Measurements from ENCODE around the gene HPCAL1.

The HPCAL1 gene

GRCh38 chr2:10304458-10305253 lies 2.0 kb downstream of the HPCAL1 start:
- no peak for DNase-seq

GRCh38 chr2:10305254-10305635 lies 2.5 kb downstream of the HPCAL1 start:
- no peak for DNase-seq

DNA sequence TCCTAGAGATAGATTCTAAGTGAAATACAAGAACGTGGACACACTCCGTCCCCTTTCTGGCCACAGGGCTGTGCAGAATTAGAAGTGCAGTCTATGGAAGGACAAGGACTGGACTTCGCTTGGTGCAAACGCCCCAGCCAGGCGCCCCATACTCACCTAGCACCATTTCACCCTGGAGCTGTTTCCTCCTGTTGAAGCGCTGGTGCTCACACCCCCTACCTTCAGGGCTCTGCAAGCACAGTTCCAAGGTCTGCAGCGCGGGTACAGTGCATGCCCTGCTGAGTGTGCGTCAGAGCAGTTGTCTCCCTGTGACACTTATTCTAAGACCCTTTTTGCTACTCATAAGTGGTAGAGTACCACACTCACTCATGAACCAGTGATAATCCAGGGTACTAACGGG lies 3.0 kb downstream of the HPCAL1 start:
- DNase-seq, result no peak

DNA sequence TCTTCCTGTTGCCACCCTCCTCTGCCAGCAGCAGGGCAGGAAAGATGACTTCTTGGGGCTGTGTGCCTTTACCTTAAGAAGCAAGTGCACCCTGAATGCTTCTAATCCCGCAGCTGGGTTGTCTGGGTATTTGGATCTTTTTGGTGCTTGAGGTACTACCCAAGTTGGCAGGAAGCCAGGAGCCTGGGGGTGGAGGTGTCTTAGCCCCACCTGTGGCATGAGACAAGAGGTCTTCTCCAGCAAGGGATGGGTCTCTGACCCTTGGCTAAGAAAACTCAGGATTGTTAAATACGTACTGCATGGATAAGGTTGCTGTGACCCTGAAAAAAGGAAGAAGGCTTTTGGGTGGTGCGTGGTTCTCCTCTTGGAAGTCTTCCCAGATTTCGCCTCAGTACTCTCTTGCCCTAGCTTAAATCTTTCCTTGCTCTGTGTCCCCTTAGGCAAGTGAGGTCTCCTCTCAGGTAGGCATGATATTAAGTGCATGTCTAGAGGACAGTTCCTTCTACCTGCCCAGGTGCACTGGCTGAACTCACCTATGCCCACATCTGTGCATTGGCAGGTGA lies 4.3 kb downstream of the HPCAL1 start:
- no peak for DNase-seq

- no peak for DNase-seq
Observed at GRCh38 chr2:10307561-10308156, 5.0 kb downstream of the HPCAL1 start.

GRCh38 chr2:10308866-10309265 lies 6.2 kb downstream of the HPCAL1 start:
- DNase-seq, result no peak

DNA sequence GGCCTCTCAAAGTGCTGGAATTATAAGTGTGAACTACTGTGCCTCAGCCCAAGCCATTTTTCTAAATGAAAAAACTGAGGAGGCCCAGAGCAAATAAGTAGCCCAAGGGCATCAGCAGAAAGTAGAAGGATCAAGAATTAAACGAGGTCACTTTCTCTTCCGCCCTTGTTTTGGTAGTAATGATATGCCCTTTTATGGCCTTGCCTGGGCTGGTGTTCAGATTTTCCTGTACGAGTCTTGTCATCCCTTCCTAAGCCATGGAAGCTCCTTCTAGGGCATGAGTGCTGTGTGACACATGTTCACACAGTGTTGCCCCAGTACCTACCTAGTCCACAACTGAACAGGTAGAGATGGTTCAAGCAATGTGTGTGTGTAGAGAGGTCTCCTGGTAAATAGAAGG lies 6.6 kb downstream of the HPCAL1 start:
- DNase-seq, result no peak

DNA sequence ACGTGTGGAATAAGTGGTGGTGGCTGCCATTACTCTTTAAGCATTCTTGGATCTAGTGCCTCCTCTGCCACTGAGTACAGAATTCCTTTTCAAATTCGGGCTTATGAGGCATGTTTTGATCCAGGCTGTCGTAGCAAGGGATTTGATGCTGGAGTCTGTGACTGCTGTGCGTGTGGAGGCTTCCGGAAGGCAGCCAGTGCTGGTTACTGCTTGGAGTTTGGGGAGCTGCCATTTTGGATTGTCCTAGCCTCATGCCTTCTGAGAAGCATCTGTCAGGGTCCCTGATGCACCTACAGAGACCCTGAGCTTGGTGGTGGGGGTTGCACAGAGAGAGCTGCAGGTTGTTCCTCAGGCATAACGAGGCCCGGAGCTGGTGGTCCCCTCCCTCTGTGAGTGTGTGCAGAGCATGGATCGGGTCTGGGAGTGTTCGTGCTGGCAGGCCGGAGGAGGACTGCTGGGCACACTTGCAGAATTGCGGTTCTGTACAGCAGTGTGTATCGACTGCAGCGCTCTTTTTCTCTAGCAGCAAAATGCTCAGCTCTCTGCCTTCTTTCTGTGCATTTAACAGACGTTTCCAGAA lies 7.7 kb downstream of the HPCAL1 start:
- DNase-seq, result no peak

DNA sequence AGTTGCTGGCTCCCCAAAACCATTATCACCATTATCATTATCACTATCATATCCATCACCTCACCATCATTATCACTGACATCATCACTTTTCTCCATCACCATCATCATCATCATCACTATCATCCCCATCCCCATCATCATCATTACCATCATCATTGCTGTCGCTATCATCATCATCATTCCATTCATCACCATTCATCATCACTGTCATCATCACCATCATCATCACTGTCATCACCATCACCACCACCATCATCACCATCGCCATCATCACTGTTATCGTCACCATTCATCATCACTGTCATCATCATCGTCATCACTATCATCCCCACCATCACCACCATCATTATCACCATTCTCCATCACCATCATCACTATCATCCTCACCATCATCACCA lies 9.0 kb downstream of the HPCAL1 start:
- no peak for DNase-seq

GRCh38 chr2:10312437-10312957 lies 9.8 kb downstream of the HPCAL1 start:
- DNase-seq, result no peak

DNA sequence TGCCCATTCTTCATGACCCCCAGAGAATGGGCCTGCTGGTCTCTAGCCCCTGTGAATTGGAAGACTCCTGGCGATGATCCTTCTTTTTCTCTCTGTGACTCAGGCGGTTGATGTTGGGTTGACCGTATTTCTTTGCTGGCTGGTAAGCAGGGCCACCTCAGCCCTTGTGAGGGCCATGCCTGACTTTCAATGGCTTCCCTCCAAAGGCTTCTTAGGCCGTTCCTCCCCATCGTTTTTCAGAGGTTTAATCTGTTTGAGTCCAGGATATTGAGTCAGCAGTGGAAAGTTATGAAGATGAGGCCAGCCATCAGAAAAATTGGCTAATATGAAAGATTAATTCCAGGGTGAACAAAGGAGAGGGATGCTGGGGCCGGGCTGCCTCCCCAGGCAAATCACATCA lies 13.6 kb downstream of the HPCAL1 start:
- DNase-seq, result no peak

GRCh38 chr2:10316860-10317259 lies 14.2 kb downstream of the HPCAL1 start:
- DNase-seq, result no peak

DNA sequence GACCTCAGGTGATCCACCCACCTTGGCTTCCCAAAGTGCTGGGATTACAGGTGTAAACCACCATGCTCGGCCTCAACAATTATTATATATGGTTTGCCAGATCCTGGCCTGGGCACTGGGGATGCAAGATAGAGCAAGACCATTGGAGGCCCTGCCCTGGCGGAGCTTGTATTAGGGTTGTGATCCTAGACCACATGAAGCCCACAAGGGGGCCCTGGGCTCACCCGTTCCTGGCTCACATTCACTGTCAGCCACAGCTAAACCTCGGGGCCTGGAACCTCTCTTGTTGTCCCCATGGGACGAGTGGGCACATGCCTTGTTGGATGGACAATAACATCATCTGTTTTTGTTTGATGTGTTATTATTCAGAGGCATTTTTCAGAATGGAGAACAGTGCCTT lies 14.9 kb downstream of the HPCAL1 start:
- no peak for DNase-seq

GRCh38 chr2:10318345-10318744 lies 15.6 kb downstream of the HPCAL1 start:
- DNase-seq, result no peak

DNA sequence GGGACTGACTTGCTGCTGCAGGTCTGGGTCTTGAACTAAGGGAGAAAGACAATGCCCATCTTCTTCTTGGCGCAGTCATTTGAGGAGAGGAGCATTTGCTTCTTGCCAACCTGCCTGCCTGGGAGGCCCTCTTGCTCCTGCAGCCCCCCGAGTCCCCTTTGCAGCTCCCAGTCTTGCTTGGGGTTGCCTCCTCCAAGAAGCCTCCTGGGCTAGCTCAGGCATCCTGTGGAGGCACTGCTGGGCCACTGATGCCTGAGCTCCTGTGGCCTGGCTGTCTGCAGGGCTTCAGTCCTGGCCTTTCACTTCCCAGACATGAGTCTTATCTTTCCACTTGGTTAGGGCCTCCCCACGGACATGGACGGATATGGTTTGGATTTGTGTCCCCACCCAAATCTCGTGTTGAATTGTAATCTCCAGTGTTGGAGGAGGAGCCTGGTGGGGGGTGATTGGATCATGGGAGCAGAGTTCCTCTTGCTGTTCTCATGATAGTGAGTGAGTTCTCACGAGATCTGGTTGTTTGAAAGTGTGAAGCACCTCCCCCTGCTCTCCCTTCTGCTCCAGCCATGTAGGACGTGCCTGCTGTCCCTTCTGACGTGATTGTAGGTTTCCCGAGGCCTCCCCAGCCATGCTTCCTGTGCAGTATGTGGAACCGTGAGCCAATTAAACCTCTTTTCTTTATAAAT lies 17.3 kb downstream of the HPCAL1 start:
- no peak for DNase-seq

DNA sequence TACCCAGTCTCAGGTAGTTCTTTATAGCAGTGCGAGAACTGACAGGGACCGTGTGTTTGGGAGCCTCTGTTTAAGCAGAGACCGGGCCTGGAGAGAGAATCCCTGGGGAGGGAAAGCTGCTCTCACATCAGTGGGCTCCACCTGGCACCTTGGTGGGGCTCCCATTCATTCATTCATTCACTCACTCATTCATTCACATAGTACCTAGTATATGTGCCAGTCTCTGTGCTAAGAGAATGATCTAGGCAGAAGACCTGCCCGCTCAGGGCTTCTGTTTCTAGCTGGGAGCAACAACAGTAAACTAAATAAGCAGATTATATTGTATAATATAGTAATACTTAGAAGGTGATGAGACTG lies 17.8 kb downstream of the HPCAL1 start:
- no peak for DNase-seq

DNA sequence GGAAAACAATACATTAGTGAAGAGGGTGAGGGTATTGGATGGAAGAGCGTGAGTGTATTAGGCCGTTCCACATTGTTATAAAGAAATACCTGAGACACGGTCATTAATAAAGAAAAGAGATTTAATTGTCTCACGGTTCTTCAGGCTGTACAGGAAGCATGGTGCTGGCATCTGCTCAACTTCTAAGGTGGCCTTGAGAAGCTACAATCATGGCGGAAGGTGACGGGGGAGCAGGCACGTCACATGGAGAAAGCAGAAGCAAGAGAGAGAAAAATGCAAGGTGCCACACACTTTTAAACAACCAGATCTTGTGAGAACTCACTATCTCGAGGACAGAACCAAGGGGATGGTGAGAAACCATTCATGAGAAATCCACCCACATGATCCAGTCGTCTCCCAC lies 18.2 kb downstream of the HPCAL1 start:
- no peak for DNase-seq

GRCh38 chr2:10321622-10322021 lies 18.9 kb downstream of the HPCAL1 start:
- no peak for DNase-seq

DNA sequence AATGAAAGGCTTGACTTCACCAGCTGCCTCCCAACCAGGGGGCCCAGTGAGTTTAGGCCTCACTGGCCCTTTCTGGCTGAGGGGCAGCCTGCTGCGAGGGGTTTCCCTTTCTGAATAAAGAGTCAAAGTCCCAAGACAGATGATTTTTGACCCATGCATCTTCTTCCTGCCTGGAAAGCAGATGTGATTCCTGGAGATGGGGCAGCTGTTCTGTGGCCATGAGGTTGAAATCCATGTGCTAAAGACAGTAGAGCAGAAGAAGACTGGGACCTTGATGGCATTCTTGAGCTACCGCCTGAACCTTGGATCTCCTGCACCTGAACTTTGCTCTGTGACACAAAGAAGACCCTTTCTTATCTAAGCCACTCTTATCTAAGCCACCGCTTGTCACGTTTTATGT lies 19.8 kb downstream of the HPCAL1 start:
- DNase-seq, result no peak

GRCh38 chr2:10322973-10323372 lies 20.3 kb downstream of the HPCAL1 start:
- no peak for DNase-seq

GRCh38 chr2:10323535-10323934 lies 20.8 kb downstream of the HPCAL1 start:
- DNase-seq, result no peak

DNA sequence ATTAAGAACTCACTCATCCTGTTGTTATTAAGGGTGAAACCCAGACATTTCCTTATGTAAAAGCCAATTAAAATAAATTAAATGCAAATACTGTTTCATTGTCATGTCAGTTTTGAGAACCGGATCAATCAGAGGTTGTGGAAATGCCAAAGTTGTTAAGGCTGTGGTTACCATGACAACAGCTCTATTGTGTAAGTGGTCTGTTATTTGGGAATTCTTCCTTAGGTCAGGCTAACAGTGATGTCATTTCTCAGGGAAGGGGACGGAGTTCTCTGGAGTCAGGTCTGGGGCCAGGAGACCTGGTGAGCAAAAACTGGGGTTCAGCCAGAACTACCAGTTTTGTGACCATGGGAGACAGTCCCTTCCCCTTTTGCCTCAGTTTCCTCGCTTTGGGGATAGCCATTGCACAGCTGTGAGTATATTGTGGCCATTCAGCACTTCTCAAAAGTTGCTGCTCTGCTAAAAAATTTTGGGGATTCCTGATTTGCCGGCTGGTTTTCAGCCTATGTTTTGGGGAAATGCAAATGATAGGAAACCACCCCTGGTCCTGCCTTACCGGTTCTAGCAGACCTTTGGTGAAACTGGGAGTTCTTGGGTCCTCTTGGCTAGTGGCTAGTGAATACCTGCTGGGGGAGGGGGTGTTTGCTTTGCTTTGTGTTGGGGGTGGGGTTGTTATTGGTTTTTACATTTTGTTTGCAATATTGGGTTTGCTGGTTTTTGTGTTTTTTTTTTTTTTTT lies 21.6 kb downstream of the HPCAL1 start:
- DNase-seq, result no peak
